HCEC 1CT (cell line): Measurements from ENCODE around the gene SNTB2.
"Not testable (repeated sequence)": the region's sequence is repeated elsewhere in the genome, so short reads cannot be mapped to it uniquely, and the experiment has no call there.

ENCODE experiments used
- DNase-seq: peaks from one replicate; pipeline ENCODE4 v3.0.0-alpha.2; 2017

Gene SNTB2

GRCh38 chr16:69294051-69294450 lies 107.1 kb downstream of the SNTB2 start:
- DNase-seq: no peak

DNA sequence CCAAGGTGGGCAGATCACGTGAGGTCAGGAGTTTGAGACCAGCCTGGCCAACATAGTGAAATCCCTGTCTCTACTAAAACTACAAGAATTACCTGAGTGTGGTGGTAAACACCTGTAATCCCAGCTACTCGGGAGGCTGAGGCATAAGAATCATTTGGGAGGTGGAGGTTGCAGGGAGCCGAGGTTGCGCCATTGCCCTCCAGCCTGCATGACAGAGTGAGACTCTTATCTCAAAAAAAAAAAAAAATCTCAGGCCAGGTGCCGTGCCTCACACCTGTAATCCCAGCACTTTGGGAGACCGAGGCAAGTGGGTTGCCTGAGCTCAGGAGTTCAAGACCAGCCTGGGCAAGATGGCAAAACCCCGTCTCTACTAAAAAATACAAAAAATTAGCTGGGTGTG lies 109.8 kb downstream of the SNTB2 start:
- DNase-seq: not testable (repeated sequence)

- DNase-seq: no peak
Observed at GRCh38 chr16:69298261-69298660, 111.3 kb downstream of the SNTB2 start.

GRCh38 chr16:69301187-69301586 lies 114.2 kb downstream of the SNTB2 start:
- no peak for DNase-seq

DNA sequence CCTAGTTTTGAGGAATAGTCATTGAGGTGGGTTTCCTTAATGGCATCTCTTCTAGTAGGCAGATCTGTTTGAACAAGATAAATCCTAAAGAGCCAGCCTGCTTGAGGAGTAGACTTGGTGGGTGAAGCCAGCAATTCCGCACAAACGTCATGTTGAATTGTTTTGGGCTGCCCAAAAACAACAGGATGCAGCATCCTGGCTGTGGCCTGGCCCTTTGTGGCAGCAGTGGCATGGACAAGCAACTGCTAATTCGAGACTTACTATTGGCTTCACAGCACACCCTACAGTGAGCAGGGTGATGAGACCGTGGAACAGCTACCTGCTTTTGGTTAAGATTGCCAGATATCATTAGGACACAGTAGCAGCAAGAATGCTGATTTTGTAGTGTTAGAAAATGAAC lies 114.9 kb downstream of the SNTB2 start:
- no peak for DNase-seq

DNA sequence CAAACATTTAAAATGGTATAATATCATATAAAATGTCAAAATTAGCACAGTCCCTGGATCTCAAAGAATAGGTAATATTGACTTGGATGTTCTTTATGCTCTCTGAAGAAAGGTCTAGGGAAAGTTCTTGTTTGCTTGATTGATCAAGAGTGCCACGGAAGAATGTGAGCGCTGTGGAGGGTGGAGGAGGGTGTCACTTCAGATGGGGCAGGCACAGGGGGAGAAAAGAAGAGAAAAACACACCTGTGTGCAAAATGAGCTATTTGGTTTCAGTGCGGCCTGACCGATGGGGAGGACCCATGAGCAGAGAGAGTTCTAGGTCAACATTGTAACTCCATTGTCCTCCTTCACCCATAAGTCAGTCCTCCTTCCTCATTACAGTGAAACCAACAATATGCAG lies 115.3 kb downstream of the SNTB2 start:
- DNase-seq: no peak

DNA sequence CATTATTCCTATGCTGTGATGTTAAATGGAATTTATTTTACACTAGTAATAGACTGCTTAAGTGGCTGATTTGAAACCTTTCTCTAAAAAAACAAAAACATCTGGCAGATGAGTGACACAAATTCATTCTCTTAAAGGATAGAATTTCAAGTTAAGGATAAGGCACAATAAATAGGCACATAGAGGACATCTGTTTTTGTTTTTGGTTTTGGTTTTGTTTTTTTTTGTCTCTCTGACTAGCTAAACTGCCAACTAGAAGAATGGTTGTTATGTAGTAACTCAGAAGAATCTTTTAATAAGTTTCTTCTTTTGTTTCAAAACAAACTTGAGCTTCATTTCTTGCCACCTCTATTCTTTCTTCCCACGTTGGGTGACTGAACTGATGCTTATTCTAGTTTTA lies 119.1 kb downstream of the SNTB2 start:
- DNase-seq: no peak

DNA sequence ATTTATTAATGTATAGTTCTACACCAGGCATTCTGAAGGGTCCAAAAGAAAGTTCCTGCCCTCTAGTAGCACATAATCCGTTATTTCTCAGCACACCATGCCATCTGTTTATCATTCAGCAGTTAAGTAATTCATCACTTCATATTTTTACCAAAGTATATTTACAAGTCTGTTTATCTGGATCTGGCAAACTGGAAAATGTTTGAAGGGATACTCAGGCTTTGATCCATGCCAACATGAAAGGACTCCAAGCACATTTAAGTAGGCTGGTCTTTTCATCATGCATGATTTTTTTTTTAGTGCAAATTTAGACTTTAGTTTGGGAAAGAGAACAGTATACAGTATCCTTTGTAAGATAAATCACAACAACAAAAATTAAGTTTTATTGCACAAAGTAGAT lies 120.1 kb downstream of the SNTB2 start:
- DNase-seq: no peak

GRCh38 chr16:69307856-69308255 lies 120.9 kb downstream of the SNTB2 start:
- no peak for DNase-seq

DNA sequence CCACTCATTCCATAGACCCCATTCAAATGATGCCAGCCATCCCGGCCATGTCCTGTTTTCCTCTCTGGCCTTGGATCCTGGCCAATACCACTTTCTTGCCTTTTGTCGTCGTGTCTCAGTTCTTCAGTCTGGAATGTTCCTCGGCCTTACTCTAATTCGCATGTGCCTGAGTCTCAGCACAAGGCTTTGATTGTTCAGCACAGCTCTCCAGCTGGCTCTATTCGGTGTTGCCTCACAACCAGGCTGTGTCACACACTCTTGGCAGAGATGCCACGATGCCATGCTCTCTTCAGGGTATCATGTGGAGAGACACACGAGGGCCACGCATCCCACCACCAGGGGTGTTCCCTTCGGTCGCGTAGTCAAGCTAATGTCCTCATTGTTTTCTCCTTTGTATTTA lies 122.4 kb downstream of the SNTB2 start:
- no peak for DNase-seq

DNA sequence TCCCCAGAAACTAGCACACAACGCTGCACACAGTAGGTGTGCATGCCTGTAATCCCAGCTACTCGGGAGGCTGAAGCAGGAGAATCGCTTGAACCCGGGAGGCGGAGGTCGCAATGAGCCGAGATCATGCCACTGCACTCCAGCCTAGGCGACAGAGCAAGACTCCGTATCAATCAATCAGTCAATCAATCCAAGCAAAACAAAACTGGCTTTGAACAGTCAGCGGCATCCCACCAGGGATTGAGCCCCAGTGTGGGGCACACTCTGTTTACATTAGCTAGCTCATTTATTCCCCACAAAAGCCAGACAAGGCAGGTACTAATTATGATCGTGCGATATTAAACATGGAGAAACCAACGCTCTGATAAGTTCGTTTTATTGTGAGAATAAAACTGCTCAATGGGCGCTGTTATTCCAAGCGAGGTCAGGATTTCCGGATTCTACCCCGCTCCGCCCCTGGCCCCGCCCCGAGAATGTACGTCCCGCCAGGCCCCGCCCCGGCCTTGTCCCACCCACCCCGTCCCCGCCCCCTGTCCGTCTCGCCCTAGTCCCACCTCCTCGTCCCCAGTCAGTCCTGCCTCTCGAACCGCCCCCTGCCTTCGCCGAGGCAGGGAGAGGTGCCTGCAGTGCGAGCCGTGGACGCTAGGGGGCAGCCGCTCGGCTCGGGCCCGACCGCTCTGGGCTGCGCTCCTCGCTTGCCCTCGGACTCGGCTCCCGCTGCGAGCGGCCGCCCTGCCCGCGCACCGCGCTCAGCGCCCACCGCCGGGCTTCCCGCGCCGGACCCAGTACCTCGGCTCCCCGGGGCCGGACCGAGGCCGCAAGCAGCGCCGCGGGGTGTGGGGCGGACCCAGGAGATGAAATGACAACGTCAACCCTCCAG lies 123.9 kb downstream of the SNTB2 start, which contains the start of gene VPS4A:
TSS of gene VPS4A (plus strand) at position 698 of the 880 bp plus-strand sequence. CDS start at position 860, 162 bp downstream.
- peak; percentile 96 for DNase-seq

DNA sequence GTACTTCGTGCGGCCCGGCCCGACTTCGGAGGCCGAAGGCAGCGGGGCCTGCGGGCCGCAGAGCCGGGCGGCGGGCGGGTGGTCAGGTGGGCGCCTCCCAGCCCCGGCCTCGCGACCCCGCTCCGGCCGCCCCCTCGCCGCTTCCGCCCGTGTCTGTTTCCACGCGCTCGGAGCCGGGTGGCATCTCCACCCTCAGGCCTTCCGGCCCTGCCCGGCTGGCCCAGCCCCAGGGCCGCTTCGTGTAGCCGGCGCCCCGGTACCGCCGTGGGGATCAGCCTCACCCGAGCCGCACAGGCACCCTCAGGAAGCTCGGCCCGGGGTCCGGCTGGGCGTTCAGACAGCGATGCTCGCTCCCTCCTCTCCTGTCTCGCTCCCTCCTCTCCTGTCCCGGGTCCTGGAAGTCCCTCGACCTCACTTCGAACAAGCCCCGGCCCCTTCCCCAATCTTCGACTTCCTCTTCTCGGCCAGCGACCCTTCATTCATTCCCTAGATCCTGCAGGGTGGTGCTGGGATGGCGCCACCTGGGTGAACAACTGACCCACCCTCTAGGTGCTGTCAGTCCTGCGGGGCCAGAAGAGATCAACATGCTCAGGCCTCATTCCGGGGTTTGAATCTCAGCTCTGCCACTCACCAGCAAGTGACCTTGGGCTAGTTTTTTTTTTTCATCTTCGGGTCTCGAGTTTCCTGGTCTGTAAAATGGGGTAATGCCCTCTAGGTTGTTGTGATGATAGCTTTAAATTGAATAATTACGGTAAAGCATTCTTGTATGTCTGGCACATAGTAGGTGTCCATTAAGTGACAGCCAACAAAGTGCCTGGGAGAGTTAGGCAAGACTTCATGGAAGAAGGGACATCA lies 124.8 kb downstream of the SNTB2 start:
- peak; percentile 26 for DNase-seq

GRCh38 chr16:69313469-69313868 lies 126.5 kb downstream of the SNTB2 start:
- no peak for DNase-seq

DNA sequence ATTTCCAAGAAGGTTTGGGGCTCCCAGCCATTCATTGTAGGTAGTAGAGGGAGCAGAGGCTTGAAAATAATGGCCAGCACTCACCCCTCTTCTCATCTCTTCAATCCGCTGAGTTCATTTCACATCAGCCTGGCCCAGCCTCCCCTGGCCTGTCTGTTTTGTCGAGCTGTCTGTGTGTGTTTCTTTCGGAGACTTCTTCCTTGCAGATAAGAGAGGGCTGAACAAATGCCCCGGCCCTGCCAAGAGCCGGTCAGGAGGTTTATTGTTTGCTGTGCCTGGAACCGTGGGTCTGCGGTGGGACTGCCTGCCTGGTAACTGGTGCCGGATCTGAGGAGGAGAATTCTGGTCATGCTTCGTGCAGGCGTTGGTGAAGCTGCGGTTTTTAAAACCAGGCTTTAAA lies 127.6 kb downstream of the SNTB2 start:
- DNase-seq: no peak

DNA sequence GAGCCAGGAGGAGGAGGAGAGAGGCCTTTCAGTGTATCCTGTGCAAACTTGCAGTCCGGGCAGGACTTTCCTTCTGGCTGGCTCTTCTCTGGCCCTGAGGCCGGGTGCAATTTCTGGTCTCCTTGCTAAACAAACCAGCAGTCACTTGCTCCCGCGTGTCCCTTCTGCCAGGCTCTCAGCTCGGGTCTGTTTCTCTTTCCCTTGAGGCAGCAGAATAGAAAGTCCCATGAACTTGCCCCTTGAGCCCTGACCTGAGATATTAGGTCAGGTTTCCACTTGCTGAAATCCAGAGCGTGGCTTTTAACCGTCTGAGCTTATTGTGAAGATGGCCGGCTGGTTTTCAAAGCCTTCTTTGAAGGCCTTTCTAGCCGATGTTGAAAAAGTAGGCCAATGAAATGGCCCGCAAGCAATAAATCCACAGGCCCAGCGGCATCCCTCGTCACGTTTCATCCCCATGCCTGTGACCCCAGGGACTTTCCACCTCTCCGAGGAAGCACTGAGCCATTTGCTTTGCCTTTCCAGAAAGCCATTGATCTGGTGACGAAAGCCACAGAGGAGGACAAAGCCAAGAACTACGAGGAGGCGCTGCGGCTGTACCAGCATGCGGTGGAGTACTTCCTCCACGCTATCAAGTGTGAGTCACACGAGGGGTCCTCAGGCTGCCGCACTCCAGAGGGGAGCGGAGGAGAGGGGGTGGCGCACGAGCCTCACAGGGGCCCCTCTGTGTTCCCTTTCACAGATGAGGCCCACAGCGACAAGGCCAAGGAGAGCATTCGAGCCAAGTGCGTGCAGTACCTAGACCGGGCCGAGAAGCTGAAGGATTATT lies 128.7 kb downstream of the SNTB2 start:
- DNase-seq: no peak

GRCh38 chr16:69316595-69317034 lies 129.7 kb downstream of the SNTB2 start:
- no peak for DNase-seq

GRCh38 chr16:69318177-69318910 lies 131.4 kb downstream of the SNTB2 start:
- DNase-seq: no peak

DNA sequence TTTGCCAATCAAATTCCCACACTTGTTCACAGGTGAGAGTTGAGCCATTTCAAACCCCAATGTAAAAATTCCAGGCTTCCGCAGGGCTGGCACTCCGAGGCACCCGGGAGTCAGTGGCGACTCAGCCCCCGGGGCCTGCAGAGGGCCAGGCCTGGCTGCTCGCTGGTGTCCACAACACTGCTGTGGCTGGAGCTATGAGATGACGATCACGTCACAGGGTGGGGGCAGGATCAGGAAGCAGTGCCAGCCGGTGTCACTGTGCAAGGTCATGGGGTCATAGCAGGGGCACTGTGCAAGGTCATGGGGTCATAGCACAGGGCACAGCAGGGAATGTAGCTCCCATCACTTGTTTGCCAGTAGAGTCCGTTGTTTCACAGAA lies 131.9 kb downstream of the SNTB2 start:
- DNase-seq: no peak

DNA sequence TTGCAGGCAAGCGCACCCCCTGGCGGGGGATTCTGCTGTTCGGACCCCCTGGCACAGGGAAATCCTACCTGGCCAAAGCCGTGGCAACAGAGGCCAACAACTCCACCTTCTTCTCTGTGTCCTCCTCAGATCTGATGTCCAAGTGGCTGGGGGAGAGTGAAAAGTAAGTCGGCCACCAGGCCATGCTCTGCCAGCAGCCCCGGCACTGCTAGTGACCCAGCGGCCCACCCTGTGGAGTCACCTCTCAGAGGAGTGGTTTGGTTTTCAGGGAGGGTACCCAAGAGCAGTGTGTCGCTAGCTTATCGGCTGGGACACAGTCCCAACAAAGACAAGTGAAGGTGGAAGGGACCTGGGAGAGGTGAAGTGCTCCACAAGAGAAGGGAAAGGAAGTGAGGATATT lies 132.4 kb downstream of the SNTB2 start:
- no peak for DNase-seq

GRCh38 chr16:69319826-69320739 lies 133.1 kb downstream of the SNTB2 start:
- no peak for DNase-seq

- DNase-seq: no peak
Observed at GRCh38 chr16:69320740-69321073, 133.7 kb downstream of the SNTB2 start.
